ENCODE measurements around the gene TCTN2. TPM values are rescaled to one million over a fixed set of nuclear protein-coding genes. Genes with fewer than 3 reads are reported as not detected.

The TCTN2 gene
- total and polyA plus RNA-seq, 2 of the 8 experiments (the other 6 are each of a cell fraction or from before 2014, with no cell fraction given), result 7.5 to 8.4 TPM

- TF ChIP-seq CBX5 (IDR thresholded peaks at IDR 0.05; ENCODE audit: low read depth, low read length) (no peak), POLR2A (IDR thresholded peaks at IDR 0.05; ENCODE audit: control extremely low read depth in 1 of 2, low read depth in 2 of 2, low read length in 2 of 2) (no peak)
These were observed 86.6 kb downstream of the TCTN2 start (continued) for GRCh38 chr12:123757561-123757960.

Other genes starting within 250 kb of the TCTN2 start
- 1.1 and 1.4 TPM in 2 replicates for gene RILPL2, start 234.4 kb upstream of the TCTN2 start, total RNA-seq (2021; fragmentation: NEBNext Ultra II Directional; extraction: Animal tissue kit (Norgen Biotek cat#: 25700))
- 0.77 and 0.91 TPM in 2 replicates for gene RILPL2, start 234.4 kb upstream of the TCTN2 start, polyA plus RNA-seq (2011; rRNA removed)
- gene SNRNP35, start 213.0 kb upstream of the TCTN2 start, total RNA-seq (2021; fragmentation: NEBNext Ultra II Directional; extraction: Animal tissue kit (Norgen Biotek cat#: 25700)), result 15.3 and 16.9 TPM in 2 replicates
- 8.0 and 8.4 TPM in 2 replicates for gene SNRNP35, start 213.0 kb upstream of the TCTN2 start, polyA plus RNA-seq (2011; rRNA removed)
- 6.5 and 6.7 TPM in 2 replicates for gene RILPL1, start 137.4 kb upstream of the TCTN2 start, total RNA-seq (2021; fragmentation: NEBNext Ultra II Directional; extraction: Animal tissue kit (Norgen Biotek cat#: 25700))
- 9.4 and 12.1 TPM in 2 replicates for gene RILPL1, start 137.4 kb upstream of the TCTN2 start, polyA plus RNA-seq (2011; rRNA removed)
- 227 and 235 TPM in 2 replicates for gene TMED2, start 86.6 kb upstream of the TCTN2 start, total RNA-seq (2021; fragmentation: NEBNext Ultra II Directional; extraction: Animal tissue kit (Norgen Biotek cat#: 25700))
- 57.1 and 122 TPM in 2 replicates for gene TMED2, start 86.6 kb upstream of the TCTN2 start, polyA plus RNA-seq (2011; rRNA removed)
- 35.1 and 37.7 TPM in 2 replicates for gene DDX55, start 69.0 kb upstream of the TCTN2 start, total RNA-seq (2021; fragmentation: NEBNext Ultra II Directional; extraction: Animal tissue kit (Norgen Biotek cat#: 25700))
- gene DDX55, start 69.0 kb upstream of the TCTN2 start, polyA plus RNA-seq (2011; rRNA removed), result 25.8 and 42.1 TPM in 2 replicates
- 48.3 and 49.9 TPM in 2 replicates for gene EIF2B1, start 37.4 kb upstream of the TCTN2 start, total RNA-seq (2021; fragmentation: NEBNext Ultra II Directional; extraction: Animal tissue kit (Norgen Biotek cat#: 25700))
- 21.8 and 24.9 TPM in 2 replicates for gene EIF2B1, start 37.4 kb upstream of the TCTN2 start, polyA plus RNA-seq (2011; rRNA removed)
- gene GTF2H3, start 37.3 kb upstream of the TCTN2 start, total RNA-seq (2021; fragmentation: NEBNext Ultra II Directional; extraction: Animal tissue kit (Norgen Biotek cat#: 25700)), result 32.1 and 35.8 TPM in 2 replicates
- 15.0 and 21.0 TPM in 2 replicates for gene GTF2H3, start 37.3 kb upstream of the TCTN2 start, polyA plus RNA-seq (2011; rRNA removed)
- gene ATP6V0A2, start 41.2 kb downstream of the TCTN2 start, total RNA-seq (2021; fragmentation: NEBNext Ultra II Directional; extraction: Animal tissue kit (Norgen Biotek cat#: 25700)), result 62.4 and 63.3 TPM in 2 replicates
- gene ATP6V0A2, start 41.2 kb downstream of the TCTN2 start, polyA plus RNA-seq (2011; rRNA removed), result 45.5 and 48.2 TPM in 2 replicates
- 0.24 and 0.27 TPM in 2 replicates for gene DNAH10, start 91.2 kb downstream of the TCTN2 start, total RNA-seq (2021; fragmentation: NEBNext Ultra II Directional; extraction: Animal tissue kit (Norgen Biotek cat#: 25700))
- 0.02 and 0.09 TPM in 2 replicates for gene DNAH10, start 91.2 kb downstream of the TCTN2 start, polyA plus RNA-seq (2011; rRNA removed)

Measured in H1 (cell line).